HEK293T (cell line): Measurements from ENCODE around the gene SACS.

Source experiments
- FOXA1 ChIP-seq: fragments of 450-650 bp; IDR thresholded peaks from 2 replicates; pipeline ENCODE4 v1.6.1; 2016; ENCODE audit warnings: mild to moderate bottlenecking
- LEF1 ChIP-seq: fragments of 450-650 bp; IDR thresholded peaks from 2 replicates; pipeline ENCODE4 v1.6.1; 2017; ENCODE audit warnings: mild to moderate bottlenecking, borderline replicate concordance

GRCh38 chr13:23430664-23431063, 2.8 kb downstream of the SACS start:
- TF ChIP-seq FOXA1 (no peak), LEF1 (no peak)
